H1 (cell line): Measurements from ENCODE around the gene CPLANE2. TPM values are rescaled to one million over a fixed set of nuclear protein-coding genes. Genes with fewer than 3 reads are reported as not detected.

Experiments
- CTCF ChIA-PET: fragments of 300-600 bp; sonication (Branson Sonifier 250); formaldehyde crosslinking; loops from one replicate; lab custom pipeline; 2021; ENCODE audit not compliant: partially characterized antibody; lab: Charles Lee
- POLR2A ChIA-PET: fragments of 300-600 bp; sonication (Branson Sonifier 250); formaldehyde crosslinking; loops from one replicate; lab custom pipeline; 2021; ENCODE audit warnings: inconsistent platforms; ENCODE audit not compliant: partially characterized antibody; lab: Charles Lee
- DNase-seq, 2 experiments: peaks; one replicate each; pipeline versions ENCODE4 v3.0.0 to v3.0.0-alpha.2; 2010 to 2022; ENCODE audit warnings: low spot score in 2 of 2, low read depth in 1 of 2, mixed read lengths in 1 of 2
- FAIRE-seq: peaks from 2 replicates; lab custom pipeline; 2011; peaks lifted over from hg19 to GRCh38; lab: Jason Lieb, UNC
- H2AFZ ChIP-seq: 2 replicates; pipeline ENCODE4 v1.8.1; 2012; ENCODE audit warnings: low read length, inconsistent platforms
- H2AK5ac ChIP-seq: 2 replicates; pipeline ENCODE4 v1.6.1; 2013; ENCODE audit warnings: low read depth, low read length
- H2BK120ac ChIP-seq: replicated peaks from 2 replicates; pipeline ENCODE3; 2013; ENCODE audit warnings: low read depth, low read length, inconsistent platforms
- H2BK12ac ChIP-seq: 2 replicates; pipeline ENCODE4 v1.6.1; 2013; ENCODE audit warnings: low read depth, low read length
- H2BK15ac ChIP-seq: 2 replicates; pipeline ENCODE4 v1.6.1; 2013; ENCODE audit warnings: low read length
- H2BK20ac ChIP-seq: 2 replicates; pipeline ENCODE4 v1.6.1; 2013; ENCODE audit warnings: low read length
- H2BK5ac ChIP-seq: 2 replicates; pipeline ENCODE4 v1.6.1; 2013; ENCODE audit warnings: low read depth, low read length
- H3K14ac ChIP-seq: 2 replicates; pipeline ENCODE4 v1.6.1; 2013; ENCODE audit warnings: inconsistent platforms; ENCODE audit not compliant: insufficient read length
- H3K18ac ChIP-seq: 2 replicates; pipeline ENCODE4 v1.6.1; 2013; ENCODE audit warnings: low read length; ENCODE audit errors: extremely low read depth
- H3K23ac ChIP-seq: 2 replicates; pipeline ENCODE4 v1.6.1; 2013; ENCODE audit warnings: inconsistent platforms; ENCODE audit not compliant: insufficient read length
- H3K23me2 ChIP-seq: 2 replicates; pipeline ENCODE4 v1.6.1; 2013; ENCODE audit warnings: low read depth, low read length
- H3K27ac ChIP-seq: 2 replicates; pipeline ENCODE4 v1.6.1; 2011; ENCODE audit warnings: low read depth, low read length, inconsistent platforms
- H3K27me3 ChIP-seq, 4 experiments: replicated peaks in 1 of 4; 1 replicate in 1 of 4; 2 replicates in 3 of 4; pipeline versions ENCODE4 v1.6.1 to v1.8.1; 2011 to 2013; ENCODE audit warnings: low read length in 3 of 4, mild to moderate bottlenecking in 3 of 4, inconsistent platforms in 2 of 4, mixed read lengths in 2 of 4, moderate library complexity in 1 of 4; ENCODE audit not compliant: control insufficient read depth in 3 of 4, insufficient read depth in 3 of 4; ENCODE audit errors: extremely low read depth in 1 of 4
- H3K36me3 ChIP-seq, 4 experiments: 2 replicates each; pipeline versions ENCODE4 v1.6.1 to v1.8.1; 2011 to 2013; ENCODE audit warnings: mild to moderate bottlenecking in 4 of 4, low read length in 3 of 4, moderate library complexity in 2 of 4, control low read depth in 1 of 4, inconsistent platforms in 1 of 4; ENCODE audit not compliant: insufficient read depth in 4 of 4, control insufficient read depth in 2 of 4
- H3K4ac ChIP-seq: replicated peaks from 2 replicates; pipeline ENCODE3; 2013; ENCODE audit warnings: low read length, low read depth, mixed read lengths, inconsistent platforms; ENCODE audit not compliant: insufficient read length
- H3K4me1 ChIP-seq, 4 experiments: replicated peaks in 1 of 4; 1 replicate in 1 of 4; 2 replicates in 3 of 4; pipeline versions ENCODE4 v1.6.1 to v1.8.1; 2011 to 2013; ENCODE audit warnings: low read length in 3 of 4, inconsistent platforms in 2 of 4, mixed read lengths in 1 of 4; ENCODE audit not compliant: insufficient read depth in 4 of 4, control insufficient read depth in 3 of 4
- H3K4me2 ChIP-seq, 2 experiments: 2 replicates each; pipeline versions ENCODE4 v1.6.1 to v1.8.1; 2011 to 2013; ENCODE audit warnings: low read depth in 2 of 2, low read length in 2 of 2, control low read depth in 1 of 2, inconsistent platforms in 1 of 2, mild to moderate bottlenecking in 1 of 2; ENCODE audit not compliant: insufficient read depth in 1 of 2
- H3K4me3 ChIP-seq, 4 experiments: fragments of 200-600, 300-600 bp in 1 of 4; sonication (generic), shearing (Covaris generic), sonication (Bioruptor Twin) in 1 of 4; 2 replicates each; pipeline versions ENCODE4 v1.5.1 to v1.8.1; 2011 to 2016; ENCODE audit warnings: low read length in 4 of 4, low read depth in 3 of 4, control low read depth in 2 of 4, inconsistent platforms in 2 of 4, mild to moderate bottlenecking in 2 of 4, mixed read lengths in 1 of 4, moderate library complexity in 1 of 4; ENCODE audit not compliant: insufficient read depth in 2 of 4; ENCODE audit errors: extremely low read depth in 1 of 4
- H3K56ac ChIP-seq: replicated peaks from 2 replicates; pipeline ENCODE3; 2013; ENCODE audit warnings: low read depth, mild to moderate bottlenecking, mixed read lengths, low read length, inconsistent platforms; ENCODE audit not compliant: insufficient read length
- H3K79me1 ChIP-seq: 2 replicates; pipeline ENCODE4 v1.6.1; 2013; ENCODE audit warnings: low read depth, low read length, control low read depth
- H3K79me2 ChIP-seq, 2 experiments: 2 replicates each; pipeline versions ENCODE4 v1.6.1 to v1.8.1; 2012 to 2013; ENCODE audit warnings: low read length in 2 of 2, mild to moderate bottlenecking in 2 of 2, inconsistent platforms in 1 of 2; ENCODE audit not compliant: insufficient read depth in 2 of 2, control insufficient read depth in 1 of 2
- H3K9ac ChIP-seq, 4 experiments: replicated peaks in 1 of 4; 1 replicate in 1 of 4; 2 replicates in 3 of 4; pipeline versions ENCODE4 v1.6.1 to v1.8.1; 2011 to 2013; ENCODE audit warnings: low read depth in 3 of 4, low read length in 3 of 4, control low read depth in 2 of 4, mild to moderate bottlenecking in 2 of 4, moderate library complexity in 2 of 4, inconsistent platforms in 1 of 4; ENCODE audit errors: extremely low read depth in 1 of 4
- H3K9me3 ChIP-seq, 2 experiments: 2 replicates each; pipeline versions ENCODE4 v1.6.1 to v1.8.1; 2012 to 2013; ENCODE audit warnings: mild to moderate bottlenecking in 2 of 2, moderate library complexity in 2 of 2, control low read depth in 1 of 2, inconsistent platforms in 1 of 2, low read depth in 1 of 2, low read length in 1 of 2, mixed read lengths in 1 of 2; ENCODE audit not compliant: insufficient read depth in 2 of 2
- H4K20me1 ChIP-seq, 2 experiments: replicated peaks in 1 of 2; 2 replicates each; pipeline versions ENCODE3 to v1.8.1; 2011 to 2013; ENCODE audit warnings: inconsistent platforms in 2 of 2, low read length in 2 of 2, mild to moderate bottlenecking in 1 of 2; ENCODE audit not compliant: insufficient read depth in 2 of 2, control insufficient read depth in 1 of 2
- H4K5ac ChIP-seq: 2 replicates; pipeline ENCODE4 v1.6.1; 2013; ENCODE audit warnings: low read length, low read depth, mixed read lengths, inconsistent platforms; ENCODE audit not compliant: insufficient read length
- H4K8ac ChIP-seq: 2 replicates; pipeline ENCODE4 v1.8.0; 2013; ENCODE audit warnings: mild to moderate bottlenecking, moderate library complexity, low read length, inconsistent platforms; ENCODE audit not compliant: insufficient read depth; ENCODE audit errors: extremely low read depth
- H4K91ac ChIP-seq: replicated peaks from 2 replicates; pipeline ENCODE3; 2013; ENCODE audit warnings: low read length, mixed read lengths, inconsistent platforms; ENCODE audit not compliant: insufficient read length
- CTCF ChIP-seq, 3 experiments: IDR thresholded peaks; 1 replicate in 2 of 3; 2 replicates in 1 of 3; pipeline versions ENCODE4 v1.5.1 to v1.6.1; 2011; ENCODE audit warnings: low read length in 3 of 3, mild to moderate bottlenecking in 3 of 3, inconsistent platforms in 2 of 3, low read depth in 1 of 3, moderate library complexity in 1 of 3; ENCODE audit not compliant: insufficient read depth in 1 of 3; ENCODE audit errors: control extremely low read depth in 1 of 3
- EGR1 ChIP-seq: IDR thresholded peaks from 2 replicates; pipeline ENCODE4 v1.6.1; 2011; ENCODE audit warnings: low read depth, low read length, borderline replicate concordance
- KDM1A ChIP-seq: fragments of 200-600, 300-600 bp; sonication (generic); IDR thresholded peaks from 2 replicates; pipeline ENCODE4 v1.7.1; 2016; ENCODE audit warnings: mild to moderate bottlenecking, low read length, borderline replicate concordance
- KDM4A ChIP-seq: IDR thresholded peaks from one replicate; pipeline ENCODE4 v1.7.1; 2012; ENCODE audit warnings: low read depth, mild to moderate bottlenecking, moderate library complexity, low read length, inconsistent platforms; ENCODE audit not compliant: severe bottlenecking
- RBBP5 ChIP-seq: IDR thresholded peaks from 2 replicates; pipeline ENCODE4 v1.7.1; 2012; ENCODE audit warnings: low read depth, mild to moderate bottlenecking, inconsistent platforms, low read length, moderate library complexity, borderline replicate concordance
- SRF ChIP-seq: IDR thresholded peaks from 2 replicates; pipeline ENCODE4 v1.6.1; 2011; ENCODE audit warnings: mild to moderate bottlenecking, low read depth, low read length, moderate library complexity
- WGBS, 2 experiments: shearing (Covaris generic) in 1 of 2; methylation state at CpG; one replicate each; pipeline versions ENCODE4 v1.1.6 to v1.1.7; 2013 to 2015; ENCODE audit warnings: low lambda C conversion rate in 2 of 2, mixed read lengths in 2 of 2, inconsistent platforms in 1 of 2, low coverage in 1 of 2, missing lambda C conversion rate in 1 of 2; ENCODE audit not compliant: insufficient replicate concordance in 2 of 2, insufficient coverage in 1 of 2, insufficient read length in 1 of 2; ENCODE audit errors: extremely low coverage in 1 of 2, missing lambda C conversion rate in 1 of 2; 5-methylcytosine and 5-hydroxymethylcytosine counted together
- polyA plus RNA-seq, 7 experiments: library from polyadenylated mRNA; depleted of rRNA in 3 of 7; stranded (reverse) in 5 of 7; unstranded in 2 of 7; fragments of >200 nt in 5 of 7; fragments of 200-250 nt in 2 of 7; gene quantifications; 1 replicate in 5 of 7; 2 replicates in 1 of 7; 4 replicates in 1 of 7; pipeline versions ENCODE4 v1.2.1 to v1.2.3, GENCODE V29; 2011 to 2013; ENCODE audit warnings: missing spikeins in 2 of 7, mixed read lengths in 2 of 7
- total RNA-seq: library from RNA; stranded (reverse); fragmentation: NEBNext Ultra II Directional; extraction: Animal tissue kit (Norgen Biotek cat#: 25700); gene quantifications from 2 replicates; pipeline ENCODE4 v1.2.1, GENCODE V29; 2021

CPLANE2 gene
- total and polyA plus RNA-seq, 2 of the 8 experiments (the other 6 are each of a cell fraction or from before 2014, with no cell fraction given), result 2.3 to 2.5 TPM

DNA sequence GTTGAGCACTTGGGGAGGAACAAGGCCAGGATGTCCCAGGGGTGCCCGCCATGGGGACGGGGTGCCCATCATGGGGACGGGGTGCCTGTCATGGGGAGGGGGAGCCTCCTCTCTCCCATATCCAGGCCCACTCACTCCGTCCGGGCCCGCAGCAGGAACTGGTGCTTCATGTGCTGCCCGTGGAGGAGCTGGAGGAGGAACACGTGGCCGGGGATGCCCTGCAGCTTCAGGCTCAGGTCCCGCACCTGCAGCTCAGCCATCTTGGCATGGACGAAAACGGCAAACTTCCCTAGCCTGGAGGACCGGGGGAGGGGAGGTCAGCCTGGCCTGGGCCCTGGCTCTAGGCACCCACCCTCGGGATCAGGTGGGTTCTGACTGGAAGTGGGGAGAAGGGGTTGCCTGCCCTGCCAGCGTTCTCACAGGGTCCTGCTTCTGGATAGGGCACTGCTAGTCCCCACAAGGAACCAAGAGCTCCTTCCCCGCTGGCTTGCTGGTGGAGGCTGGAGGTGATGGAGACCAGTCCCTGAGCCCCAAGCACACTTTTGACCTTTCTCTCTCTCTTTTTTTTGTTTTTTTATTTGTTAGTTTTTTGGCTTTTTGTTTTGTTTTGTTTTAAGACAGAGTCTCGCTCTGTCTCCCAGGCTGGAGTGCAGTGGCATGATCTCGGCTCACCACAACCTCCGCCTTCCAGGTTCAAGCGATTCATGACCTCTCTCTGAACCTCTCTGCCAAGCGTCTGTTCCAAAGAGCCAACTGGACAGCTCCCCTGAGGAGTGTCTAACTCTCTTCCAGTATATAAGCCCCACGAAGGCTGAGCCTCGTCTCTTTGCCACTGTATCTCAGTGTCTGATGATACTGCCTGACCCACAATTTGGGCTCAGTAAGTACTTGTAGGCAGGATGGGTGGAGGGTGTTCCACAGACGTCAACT lies 34.4 kb downstream of the CPLANE2 start:
- H2AFZ ChIP-seq, result no peak overlapping the region
- H3K27ac ChIP-seq, result no peak overlapping the region
- TF ChIP-seq KDM4A, result no peak
- no peak for TF ChIP-seq EGR1
- no peak for TF ChIP-seq CTCF (IDR thresholded peaks at IDR 0.05; ENCODE audit: control extremely low read depth in 1 of 3, insufficient read depth in 1 of 3, low read depth in 1 of 3, low read length in 3 of 3)
- TF ChIP-seq SRF, result no peak
- TF ChIP-seq RBBP5, result no peak
- no peak for TF ChIP-seq KDM1A
- TF ChIP-seq, all 59 proteins: peak for 0
- H3K36me3 ChIP-seq, result peaks cover 14 to 35% (median 28%) of the 10 kb centered on the region in 4 experiments; a peak in 7 of 8 replicates
- H3K27me3 ChIP-seq, result no peaks in the 10 kb centered on the region
- no peak overlapping the region for H4K91ac ChIP-seq
- ChIA-PET POLR2A (interaction anchor here (0.8 to 2.9 kb wide), 8 partner anchors 10 to 80 kb away, joined by 3 to 7 read pairs (median 4); partner anchors contain the start of gene ARHGEF19), CTCF (interaction anchor here (1.2 to 7.6 kb wide), 8 partner anchors 9 to 124 kb away, joined by 3 to 45 read pairs (median 8); no protein-coding TSS in a partner anchor)
- H3K4me2 ChIP-seq, result no peak overlapping the region
- no peak overlapping the region for H3K23ac ChIP-seq
- H3K23me2 ChIP-seq, result peaks cover 5% of the 10 kb centered on the region
- H3K9me3 ChIP-seq, result no peaks in the 10 kb centered on the region
- H2BK120ac ChIP-seq, result no peak overlapping the region
- H3K9ac ChIP-seq, result no peak overlapping the region
- H2BK20ac ChIP-seq, result no peak overlapping the region
- H4K20me1 ChIP-seq, result peaks cover 0 to 6% of the 10 kb centered on the region in 2 experiments
- no peak overlapping the region for H3K56ac ChIP-seq
- no peak overlapping the region for H3K4ac ChIP-seq
- no peak overlapping the region for H2BK5ac ChIP-seq
- WGBS, 2 experiments, result 93% methylated on average over 16 of the region's 24 CpGs; no CpG with 5 or more reads in 1 of the 2 experiments
- H3K79me2 ChIP-seq, result no peaks in the 10 kb centered on the region
- no peak overlapping the region for H4K8ac ChIP-seq
- no peak overlapping the region for H2AK5ac ChIP-seq
- DNase-seq (no peak), FAIRE-seq (no peak)
- H2BK15ac ChIP-seq, result no peak overlapping the region
- H3K14ac ChIP-seq, result no peak overlapping the region
- H2BK12ac ChIP-seq, result no peak overlapping the region
- H3K4me3 ChIP-seq, result no peak overlapping the region
- peaks cover 0 to 10% (median 6%) of the 10 kb centered on the region in 4 experiments; a peak in 4 of 7 replicates for H3K4me1 ChIP-seq
- H3K18ac ChIP-seq, result no peak overlapping the region
- no peak overlapping the region for H4K5ac ChIP-seq
- peaks cover 2% of the 10 kb centered on the region; the same call in 1 of the 2 replicates for H3K79me1 ChIP-seq
